Erythroblast (primary cell): ENCODE results near the gene ADAT3.

ENCODE experiments used
- GATA1 ChIP-seq: IDR thresholded peaks from 2 replicates; pipeline ENCODE4 v1.6.1; 2011; ENCODE audit warnings: low read depth, mild to moderate bottlenecking, control low read depth, low read length, moderate library complexity
- POLR2A ChIP-seq: IDR thresholded peaks from 2 replicates; pipeline ENCODE4 v1.6.1; 2011; ENCODE audit warnings: mild to moderate bottlenecking, low read length

DNA sequence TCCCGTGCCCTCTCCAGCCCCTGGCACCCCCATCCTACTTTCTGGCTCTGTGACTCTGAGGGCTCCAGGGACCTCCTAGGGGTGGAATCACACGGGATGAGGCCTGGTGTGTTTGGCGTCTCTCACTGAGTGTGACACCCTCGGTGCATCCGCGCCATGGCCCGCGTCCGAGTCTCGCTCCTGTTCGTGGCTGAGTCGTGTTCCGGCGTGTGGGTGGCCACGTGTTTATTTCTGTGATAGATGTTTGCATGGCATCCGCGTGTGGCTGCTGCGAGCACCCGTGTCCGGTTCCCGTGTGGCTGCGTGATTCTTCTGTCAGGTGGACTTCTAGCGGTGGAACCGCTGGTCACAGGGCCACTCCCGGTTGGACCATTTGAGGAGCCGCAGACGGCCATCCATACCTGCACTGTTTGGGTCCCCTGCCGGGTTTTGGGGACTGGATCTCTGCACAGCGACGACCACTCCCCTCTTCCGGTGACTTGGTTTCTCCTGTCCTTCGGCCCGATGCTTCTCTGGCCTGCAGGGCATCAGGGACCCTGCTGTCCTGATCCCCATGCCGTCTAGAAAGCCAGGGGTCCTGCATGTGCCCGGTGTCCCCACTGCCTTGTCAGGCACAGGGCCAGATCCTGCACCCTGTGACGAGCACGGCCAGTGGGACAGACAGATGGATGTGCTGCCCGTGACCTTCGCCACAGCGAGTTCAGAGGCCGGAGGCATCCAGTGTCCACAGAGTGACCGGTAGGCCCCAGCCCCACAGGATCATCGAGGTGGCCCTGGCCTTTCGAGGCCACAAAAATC, 44.3 kb downstream of the ADAT3 start:
- TF ChIP-seq POLR2A, result no peak
- TF ChIP-seq GATA1, result no peak
